H1 (cell line): ENCODE data around the gene IGF2R. TPM values are rescaled to one million over a fixed set of nuclear protein-coding genes. Genes with fewer than 3 reads are reported as not detected.

Experiments used
- CTCF ChIA-PET: fragments of 300-600 bp; sonication (Branson Sonifier 250); formaldehyde crosslinking; loops from one replicate; lab custom pipeline; 2021; ENCODE audit not compliant: partially characterized antibody; lab: Charles Lee
- POLR2A ChIA-PET: fragments of 300-600 bp; sonication (Branson Sonifier 250); formaldehyde crosslinking; loops from one replicate; lab custom pipeline; 2021; ENCODE audit warnings: inconsistent platforms; ENCODE audit not compliant: partially characterized antibody; lab: Charles Lee
- DNase-seq, 2 experiments: peaks; one replicate each; pipeline versions ENCODE4 v3.0.0 to v3.0.0-alpha.2; 2010 to 2022; ENCODE audit warnings: low spot score in 2 of 2, low read depth in 1 of 2, mixed read lengths in 1 of 2
- FAIRE-seq: peaks from 2 replicates; lab custom pipeline; 2011; peaks lifted over from hg19 to GRCh38; lab: Jason Lieb, UNC
- H2AFZ ChIP-seq: 2 replicates; pipeline ENCODE4 v1.8.1; 2012; ENCODE audit warnings: low read length, inconsistent platforms
- H2AK5ac ChIP-seq: 2 replicates; pipeline ENCODE4 v1.6.1; 2013; ENCODE audit warnings: low read depth, low read length
- H2BK120ac ChIP-seq: replicated peaks from 2 replicates; pipeline ENCODE3; 2013; ENCODE audit warnings: low read depth, low read length, inconsistent platforms
- H2BK12ac ChIP-seq: 2 replicates; pipeline ENCODE4 v1.6.1; 2013; ENCODE audit warnings: low read depth, low read length
- H2BK15ac ChIP-seq: 2 replicates; pipeline ENCODE4 v1.6.1; 2013; ENCODE audit warnings: low read length
- H2BK20ac ChIP-seq: 2 replicates; pipeline ENCODE4 v1.6.1; 2013; ENCODE audit warnings: low read length
- H2BK5ac ChIP-seq: 2 replicates; pipeline ENCODE4 v1.6.1; 2013; ENCODE audit warnings: low read depth, low read length
- H3K14ac ChIP-seq: 2 replicates; pipeline ENCODE4 v1.6.1; 2013; ENCODE audit warnings: inconsistent platforms; ENCODE audit not compliant: insufficient read length
- H3K18ac ChIP-seq: 2 replicates; pipeline ENCODE4 v1.6.1; 2013; ENCODE audit warnings: low read length; ENCODE audit errors: extremely low read depth
- H3K23ac ChIP-seq: 2 replicates; pipeline ENCODE4 v1.6.1; 2013; ENCODE audit warnings: inconsistent platforms; ENCODE audit not compliant: insufficient read length
- H3K23me2 ChIP-seq: 2 replicates; pipeline ENCODE4 v1.6.1; 2013; ENCODE audit warnings: low read depth, low read length
- H3K27ac ChIP-seq: 2 replicates; pipeline ENCODE4 v1.6.1; 2011; ENCODE audit warnings: low read depth, low read length, inconsistent platforms
- H3K27me3 ChIP-seq, 4 experiments: replicated peaks in 1 of 4; 1 replicate in 1 of 4; 2 replicates in 3 of 4; pipeline versions ENCODE4 v1.6.1 to v1.8.1; 2011 to 2013; ENCODE audit warnings: low read length in 3 of 4, mild to moderate bottlenecking in 3 of 4, inconsistent platforms in 2 of 4, mixed read lengths in 2 of 4, moderate library complexity in 1 of 4; ENCODE audit not compliant: control insufficient read depth in 3 of 4, insufficient read depth in 3 of 4; ENCODE audit errors: extremely low read depth in 1 of 4
- H3K36me3 ChIP-seq, 4 experiments: 2 replicates each; pipeline versions ENCODE4 v1.6.1 to v1.8.1; 2011 to 2013; ENCODE audit warnings: mild to moderate bottlenecking in 4 of 4, low read length in 3 of 4, moderate library complexity in 2 of 4, control low read depth in 1 of 4, inconsistent platforms in 1 of 4; ENCODE audit not compliant: insufficient read depth in 4 of 4, control insufficient read depth in 2 of 4
- H3K4ac ChIP-seq: replicated peaks from 2 replicates; pipeline ENCODE3; 2013; ENCODE audit warnings: low read length, low read depth, mixed read lengths, inconsistent platforms; ENCODE audit not compliant: insufficient read length
- H3K4me1 ChIP-seq, 4 experiments: replicated peaks in 1 of 4; 1 replicate in 1 of 4; 2 replicates in 3 of 4; pipeline versions ENCODE4 v1.6.1 to v1.8.1; 2011 to 2013; ENCODE audit warnings: low read length in 3 of 4, inconsistent platforms in 2 of 4, mixed read lengths in 1 of 4; ENCODE audit not compliant: insufficient read depth in 4 of 4, control insufficient read depth in 3 of 4
- H3K4me2 ChIP-seq, 2 experiments: 2 replicates each; pipeline versions ENCODE4 v1.6.1 to v1.8.1; 2011 to 2013; ENCODE audit warnings: low read depth in 2 of 2, low read length in 2 of 2, control low read depth in 1 of 2, inconsistent platforms in 1 of 2, mild to moderate bottlenecking in 1 of 2; ENCODE audit not compliant: insufficient read depth in 1 of 2
- H3K4me3 ChIP-seq, 4 experiments: fragments of 200-600, 300-600 bp in 1 of 4; sonication (generic), shearing (Covaris generic), sonication (Bioruptor Twin) in 1 of 4; 2 replicates each; pipeline versions ENCODE4 v1.5.1 to v1.8.1; 2011 to 2016; ENCODE audit warnings: low read length in 4 of 4, low read depth in 3 of 4, control low read depth in 2 of 4, inconsistent platforms in 2 of 4, mild to moderate bottlenecking in 2 of 4, mixed read lengths in 1 of 4, moderate library complexity in 1 of 4; ENCODE audit not compliant: insufficient read depth in 2 of 4; ENCODE audit errors: extremely low read depth in 1 of 4
- H3K56ac ChIP-seq: replicated peaks from 2 replicates; pipeline ENCODE3; 2013; ENCODE audit warnings: low read depth, mild to moderate bottlenecking, mixed read lengths, low read length, inconsistent platforms; ENCODE audit not compliant: insufficient read length
- H3K79me1 ChIP-seq: 2 replicates; pipeline ENCODE4 v1.6.1; 2013; ENCODE audit warnings: low read depth, low read length, control low read depth
- H3K79me2 ChIP-seq, 2 experiments: 2 replicates each; pipeline versions ENCODE4 v1.6.1 to v1.8.1; 2012 to 2013; ENCODE audit warnings: low read length in 2 of 2, mild to moderate bottlenecking in 2 of 2, inconsistent platforms in 1 of 2; ENCODE audit not compliant: insufficient read depth in 2 of 2, control insufficient read depth in 1 of 2
- H3K9ac ChIP-seq, 4 experiments: replicated peaks in 1 of 4; 1 replicate in 1 of 4; 2 replicates in 3 of 4; pipeline versions ENCODE4 v1.6.1 to v1.8.1; 2011 to 2013; ENCODE audit warnings: low read depth in 3 of 4, low read length in 3 of 4, control low read depth in 2 of 4, mild to moderate bottlenecking in 2 of 4, moderate library complexity in 2 of 4, inconsistent platforms in 1 of 4; ENCODE audit errors: extremely low read depth in 1 of 4
- H3K9me3 ChIP-seq, 2 experiments: 2 replicates each; pipeline versions ENCODE4 v1.6.1 to v1.8.1; 2012 to 2013; ENCODE audit warnings: mild to moderate bottlenecking in 2 of 2, moderate library complexity in 2 of 2, control low read depth in 1 of 2, inconsistent platforms in 1 of 2, low read depth in 1 of 2, low read length in 1 of 2, mixed read lengths in 1 of 2; ENCODE audit not compliant: insufficient read depth in 2 of 2
- H4K20me1 ChIP-seq, 2 experiments: replicated peaks in 1 of 2; 2 replicates each; pipeline versions ENCODE3 to v1.8.1; 2011 to 2013; ENCODE audit warnings: inconsistent platforms in 2 of 2, low read length in 2 of 2, mild to moderate bottlenecking in 1 of 2; ENCODE audit not compliant: insufficient read depth in 2 of 2, control insufficient read depth in 1 of 2
- H4K5ac ChIP-seq: 2 replicates; pipeline ENCODE4 v1.6.1; 2013; ENCODE audit warnings: low read length, low read depth, mixed read lengths, inconsistent platforms; ENCODE audit not compliant: insufficient read length
- H4K8ac ChIP-seq: 2 replicates; pipeline ENCODE4 v1.8.0; 2013; ENCODE audit warnings: mild to moderate bottlenecking, moderate library complexity, low read length, inconsistent platforms; ENCODE audit not compliant: insufficient read depth; ENCODE audit errors: extremely low read depth
- H4K91ac ChIP-seq: replicated peaks from 2 replicates; pipeline ENCODE3; 2013; ENCODE audit warnings: low read length, mixed read lengths, inconsistent platforms; ENCODE audit not compliant: insufficient read length
- CBX5 ChIP-seq: fragments of 300-800, 300-1000 bp; sonication (generic); IDR thresholded peaks from 2 replicates; pipeline ENCODE4 v1.7.1; 2016; ENCODE audit warnings: antibody characterized with exemption, low read length, low read depth
- CEBPB ChIP-seq: IDR thresholded peaks from 2 replicates; pipeline ENCODE4 v1.6.1; 2012; ENCODE audit warnings: low read depth, low read length
- EZH2 ChIP-seq: fragments of 200-600 bp; sonication (generic); IDR thresholded peaks from 2 replicates; pipeline ENCODE4 v1.7.1; 2012; ENCODE audit warnings: low read depth, mild to moderate bottlenecking, moderate library complexity, low read length, inconsistent platforms; ENCODE audit not compliant: severe bottlenecking
- GTF2F1 ChIP-seq: IDR thresholded peaks from 2 replicates; pipeline ENCODE4 v1.6.1; 2012; ENCODE audit warnings: low read depth, low read length, improper control_type of control experiment, borderline replicate concordance
- HDAC6 ChIP-seq: IDR thresholded peaks from one replicate; pipeline ENCODE4 v1.7.1; 2012; ENCODE audit warnings: low read depth, mild to moderate bottlenecking, inconsistent platforms, low read length, moderate library complexity
- MAFK ChIP-seq: IDR thresholded peaks from 2 replicates; pipeline ENCODE4 v1.6.1; 2012; ENCODE audit warnings: low read depth, mild to moderate bottlenecking, improper control_type of control experiment, low read length
- MAX ChIP-seq: IDR thresholded peaks from 2 replicates; pipeline ENCODE4 v1.6.1; 2012; ENCODE audit warnings: inconsistent platforms
- RNF2 ChIP-seq: fragments of 200-900, 300-1000 bp; sonication (generic); IDR thresholded peaks from 2 replicates; pipeline ENCODE4 v1.7.1; 2016; ENCODE audit warnings: borderline replicate concordance, low read depth, mild to moderate bottlenecking, antibody characterized with exemption, low read length; ENCODE audit not compliant: poor library complexity, severe bottlenecking; ENCODE audit errors: missing control alignments
- SIX5 ChIP-seq: IDR thresholded peaks from 2 replicates; pipeline ENCODE4 v1.6.1; 2011; ENCODE audit warnings: mild to moderate bottlenecking, low read depth, low read length
- SP1 ChIP-seq: IDR thresholded peaks from 2 replicates; pipeline ENCODE4 v1.6.1; 2011; ENCODE audit warnings: low read depth, low read length
- TBP ChIP-seq: IDR thresholded peaks from 2 replicates; pipeline ENCODE4 v1.6.1; 2011; ENCODE audit warnings: low read depth, low read length, improper control_type of control experiment
- WGBS, 2 experiments: shearing (Covaris generic) in 1 of 2; methylation state at CpG; one replicate each; pipeline versions ENCODE4 v1.1.6 to v1.1.7; 2013 to 2015; ENCODE audit warnings: low lambda C conversion rate in 2 of 2, mixed read lengths in 2 of 2, inconsistent platforms in 1 of 2, low coverage in 1 of 2, missing lambda C conversion rate in 1 of 2; ENCODE audit not compliant: insufficient replicate concordance in 2 of 2, insufficient coverage in 1 of 2, insufficient read length in 1 of 2; ENCODE audit errors: extremely low coverage in 1 of 2, missing lambda C conversion rate in 1 of 2; 5-methylcytosine and 5-hydroxymethylcytosine counted together
- polyA plus RNA-seq, 7 experiments: library from polyadenylated mRNA; depleted of rRNA in 3 of 7; stranded (reverse) in 5 of 7; unstranded in 2 of 7; fragments of >200 nt in 5 of 7; fragments of 200-250 nt in 2 of 7; gene quantifications; 1 replicate in 5 of 7; 2 replicates in 1 of 7; 4 replicates in 1 of 7; pipeline versions ENCODE4 v1.2.1 to v1.2.3, GENCODE V29; 2011 to 2013; ENCODE audit warnings: missing spikeins in 2 of 7, mixed read lengths in 2 of 7
- total RNA-seq: library from RNA; stranded (reverse); fragmentation: NEBNext Ultra II Directional; extraction: Animal tissue kit (Norgen Biotek cat#: 25700); gene quantifications from 2 replicates; pipeline ENCODE4 v1.2.1, GENCODE V29; 2021

IGF2R gene
- total and polyA plus RNA-seq, 2 of the 8 experiments (the other 6 are each of a cell fraction or from before 2014, with no cell fraction given), result 20.6 to 74.1 TPM

GRCh38 chr6:160137130-160137988, 168.5 kb downstream of the IGF2R start:
- Histone ChIP-seq H3K79me1 (no peaks in the 10 kb centered on the region), H3K4me3 (no peak overlapping the region), H3K27ac (no peak overlapping the region), H3K23me2 (no peaks in the 10 kb centered on the region), H4K20me1 (no peaks in the 10 kb centered on the region), H3K36me3 (no peaks in the 10 kb centered on the region), H3K18ac (no peak overlapping the region), H4K8ac (no peak overlapping the region), H4K91ac (no peak overlapping the region), H2AFZ (no peak overlapping the region), H3K4me2 (no peak overlapping the region), H3K27me3 (no peaks in the 10 kb centered on the region; a peak in 1 of 7 replicates), H2BK5ac (0 out of 2 replicates have a peak overlapping the region, but pooled peaks have one; percentile 3), H3K9ac (no peak overlapping the region), H3K14ac (no peak overlapping the region), H3K23ac (no peak overlapping the region), H3K79me2 (no peaks in the 10 kb centered on the region), H4K5ac (no peak overlapping the region), H2BK15ac (0 out of 2 replicates have a peak overlapping the region, but pooled peaks have one; percentile 51), H3K9me3 (no peaks in the 10 kb centered on the region), H3K4me1 (peaks cover 3 to 23% (median 6%) of the 10 kb centered on the region in 4 experiments; a peak in 6 of 7 replicates), H3K4ac (no peak overlapping the region), H2BK12ac (peak overlapping the region; percentile 50; the same call in 1 of the 2 replicates), H3K56ac (no peak overlapping the region), H2BK20ac (no peak overlapping the region), H2BK120ac (no peak overlapping the region), H2AK5ac (peak overlapping the region; percentile 82; the same call in 1 of the 2 replicates)
- ChIA-PET POLR2A (interaction anchor here (0.9 kb wide), 1 partner anchor 10 kb away, joined by 3 read pairs; no protein-coding TSS in a partner anchor), CTCF (interaction anchor here (0.7 to 3.4 kb wide), 39 partner anchors 9 to 399 kb away, joined by 3 to 37 read pairs (median 4); no protein-coding TSS in a partner anchor)
- DNase-seq (peak in 1 of 2 experiments; percentile 45), FAIRE-seq (no peak)
- 86% methylated on average over 12 of the region's 12 CpGs; no CpG with 5 or more reads in 1 of the 2 experiments for WGBS, 2 experiments
- TF ChIP-seq MAX, result no peak
- TF ChIP-seq GTF2F1, result no peak
- no peak for TF ChIP-seq MAFK
- no peak for TF ChIP-seq CEBPB
- no peak for TF ChIP-seq CBX5
- no peak for TF ChIP-seq SIX5
- no peak for TF ChIP-seq TBP
- no peak for TF ChIP-seq HDAC6
- TF ChIP-seq SP1, result no peak
- TF ChIP-seq EZH2, result no peak
- no peak for TF ChIP-seq RNF2
